H54 (cell line): Measurements from ENCODE around the gene PTPA.
"Not testable (repeated sequence)": the region's sequence is repeated elsewhere in the genome, so short reads cannot be mapped to it uniquely, and the experiment has no call there.

ENCODE experiments used
- DNase-seq: peaks from one replicate; pipeline ENCODE4 v3.0.0; 2011; ENCODE audit warnings: low spot score, mixed read lengths; ENCODE audit not compliant: insufficient read length
- FAIRE-seq: peaks from 3 replicates; lab custom pipeline; 2011; peaks lifted over from hg19 to GRCh38; lab: Jason Lieb, UNC
- POLR2A ChIP-seq: IDR thresholded peaks from 2 replicates; pipeline ENCODE4 v1.6.1; 2011; ENCODE audit warnings: low read depth, mild to moderate bottlenecking, low read length

The PTPA gene

DNA sequence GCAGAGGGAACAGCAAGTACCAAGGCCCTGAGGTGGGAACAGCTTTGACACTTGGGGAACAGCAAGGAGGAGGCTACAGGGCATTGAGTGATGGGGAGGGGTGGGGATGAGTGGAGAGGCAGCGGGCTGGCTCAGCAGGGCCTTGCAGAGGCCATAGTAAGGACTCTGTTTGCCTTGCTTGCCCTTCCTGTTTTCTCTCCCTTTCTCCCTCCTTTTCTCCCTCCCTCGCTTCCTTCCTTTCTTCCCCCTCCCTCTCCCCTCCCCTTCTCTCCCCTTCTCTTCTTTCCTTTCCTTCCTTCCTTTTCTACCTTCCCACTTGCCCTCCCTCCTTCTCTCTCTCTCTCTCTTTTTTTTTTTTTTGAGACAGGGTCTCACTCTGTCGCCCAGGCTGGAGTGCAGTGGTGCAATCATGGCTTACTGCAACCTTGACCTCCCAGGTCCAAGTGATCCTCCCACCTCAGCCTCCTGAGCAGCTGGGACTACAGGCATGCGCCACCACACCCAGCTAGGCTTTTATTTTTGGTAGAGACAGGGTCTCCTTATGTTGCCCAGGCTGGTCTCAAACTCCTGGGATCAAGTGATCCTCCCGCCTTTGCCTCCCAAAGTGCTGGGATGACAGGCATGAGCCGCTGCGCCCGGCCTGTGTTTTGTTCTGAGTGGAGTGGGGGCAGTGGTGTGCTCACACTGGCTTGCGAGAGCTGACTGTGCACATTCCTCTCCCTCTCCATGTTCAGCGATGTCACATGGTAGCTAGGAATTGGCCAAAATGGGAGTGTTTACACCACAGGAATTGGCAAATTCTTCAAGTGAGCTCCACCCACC lies 49.7 kb downstream of the PTPA start:
- DNase-seq (no peak), FAIRE-seq (no peak)

GRCh38 chr9:129161534-129161837 lies 50.3 kb downstream of the PTPA start:
- no peak for TF ChIP-seq POLR2A
- FAIRE-seq: no peak
- DNase-seq: no peak

More for the DNA sequence above, 49.7 kb downstream of the PTPA start:
- no peak for TF ChIP-seq POLR2A

DNA sequence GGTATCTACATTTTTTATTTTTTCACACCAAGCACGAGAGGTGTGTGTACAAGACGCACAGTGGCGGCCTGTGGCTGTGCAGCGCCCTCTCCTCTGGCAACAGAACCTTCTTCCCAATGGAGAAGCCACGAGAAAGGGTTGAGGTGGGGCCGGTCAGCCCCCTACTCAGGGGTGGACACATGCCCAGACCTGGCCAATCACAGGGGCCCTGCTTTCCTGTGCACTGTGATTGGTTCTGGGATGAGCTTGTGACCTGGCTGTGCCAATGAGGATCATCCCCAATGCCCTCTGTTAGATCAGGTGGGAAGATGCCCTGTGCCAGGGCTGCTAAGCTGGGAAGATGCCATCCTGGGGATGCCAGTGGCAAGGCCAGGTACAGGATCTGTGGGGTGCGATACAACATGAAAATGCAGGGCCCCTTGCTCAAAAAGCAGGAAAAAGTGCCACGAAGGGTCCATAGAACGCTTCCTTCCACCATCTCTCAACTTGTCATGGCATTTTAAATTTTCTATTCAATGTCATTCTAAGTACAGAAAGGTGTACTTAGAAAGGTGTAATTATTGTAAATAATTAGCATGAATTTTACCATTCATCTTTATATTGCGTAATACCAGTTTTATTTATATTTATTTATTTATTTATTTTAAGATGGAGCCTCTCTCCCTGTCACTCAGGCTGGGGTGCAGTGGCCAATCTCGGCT lies 51.4 kb downstream of the PTPA start:
- DNase-seq (no peak), FAIRE-seq (no peak)
- TF ChIP-seq POLR2A: no peak

- DNase-seq: not testable (repeated sequence)
Observed at GRCh38 chr9:129163198-129163670, 52.0 kb downstream of the PTPA start.

GRCh38 chr9:129163753-129164152 lies 52.5 kb downstream of the PTPA start:
- DNase-seq (no peak), FAIRE-seq (no peak)
- no peak for TF ChIP-seq POLR2A

More at GRCh38 chr9:129163198-129163670, 52.0 kb downstream of the PTPA start:
- not testable (repeated sequence) for FAIRE-seq

DNA sequence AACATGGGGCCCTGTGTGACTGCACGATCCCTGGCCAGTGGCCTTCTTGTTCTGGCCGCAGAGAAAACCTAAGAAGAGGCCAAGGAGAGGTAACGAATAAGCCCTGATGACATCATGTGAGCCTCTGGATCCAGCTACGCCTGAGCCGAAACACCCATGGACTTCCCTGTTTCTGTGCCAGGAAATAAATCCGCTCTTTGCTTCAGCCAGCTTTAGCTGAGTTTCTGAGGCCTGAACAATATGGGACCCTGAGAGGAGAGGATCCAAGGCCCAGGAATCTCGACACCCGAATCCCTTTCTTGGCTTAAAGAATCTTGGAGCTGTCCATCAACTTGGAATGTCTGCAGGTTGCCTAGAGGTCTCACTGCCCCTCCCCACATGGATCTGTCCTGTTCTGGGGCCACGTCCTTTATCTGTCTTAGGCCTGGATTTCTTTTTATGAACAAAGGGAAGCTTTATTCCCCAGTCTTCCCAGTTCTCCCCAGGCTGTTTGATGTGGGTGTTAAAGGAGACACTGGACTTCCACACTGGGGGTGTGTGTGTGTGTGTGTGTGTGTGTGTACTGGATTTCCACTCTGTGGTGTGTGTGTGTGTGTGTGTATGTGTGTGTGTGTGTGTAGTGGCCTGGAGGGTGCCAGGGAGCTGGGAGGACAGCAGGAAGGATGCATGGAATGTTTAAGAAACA lies 53.2 kb downstream of the PTPA start:
- TF ChIP-seq POLR2A: no peak
- DNase-seq (no peak), FAIRE-seq (no peak)

- no peak for DNase-seq
- FAIRE-seq: no peak
- TF ChIP-seq POLR2A: no peak
Observed at GRCh38 chr9:129165198-129165597, 54.0 kb downstream of the PTPA start.

GRCh38 chr9:129166623-129167557 lies 55.7 kb downstream of the PTPA start:
- FAIRE-seq (no peak), DNase-seq (peak; percentile 76)
- TF ChIP-seq POLR2A: no peak

- DNase-seq (no peak), FAIRE-seq (no peak)
- no peak for TF ChIP-seq POLR2A
Observed at GRCh38 chr9:129170229-129170628, 59.0 kb downstream of the PTPA start.

DNA sequence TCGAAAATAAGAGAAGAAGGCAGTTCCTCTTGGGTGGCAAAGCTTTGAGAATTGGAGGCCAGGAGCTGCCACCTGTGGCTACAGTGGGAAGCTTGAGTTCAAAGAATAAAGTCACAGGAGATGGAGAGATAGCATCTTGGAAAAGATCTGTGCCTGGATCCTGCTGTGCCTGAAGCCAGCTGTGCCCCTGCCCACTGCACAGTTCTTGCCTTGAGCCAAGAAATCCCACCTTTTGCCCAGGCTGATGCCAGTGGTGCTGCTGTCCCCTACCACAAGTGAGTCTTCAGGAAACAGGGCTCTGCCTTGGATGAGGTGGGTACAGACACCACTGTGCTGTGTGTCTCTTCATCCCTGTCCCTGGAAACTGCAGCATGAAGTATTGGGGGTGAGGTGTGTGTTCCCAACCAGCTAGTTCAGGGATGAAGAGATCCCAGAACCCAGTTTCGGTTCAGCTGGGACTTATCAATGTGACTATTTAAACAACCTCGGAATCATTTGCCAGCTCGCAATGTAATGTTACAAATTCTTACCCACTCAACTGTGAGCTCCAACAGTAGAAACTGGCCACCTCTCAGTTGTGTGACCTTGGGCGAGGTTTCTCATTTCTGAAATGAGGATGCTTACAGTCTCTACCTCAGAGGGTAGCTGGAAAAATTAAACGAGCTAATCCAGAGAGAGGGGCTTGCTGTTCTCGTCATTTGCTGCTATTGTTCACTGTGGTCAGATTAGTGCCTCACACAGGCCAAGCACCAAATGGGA lies 61.0 kb downstream of the PTPA start:
- no peak for TF ChIP-seq POLR2A
- DNase-seq: no peak
- FAIRE-seq: no peak

GRCh38 chr9:129172816-129173215 lies 61.6 kb downstream of the PTPA start:
- FAIRE-seq (no peak), DNase-seq (no peak)
- no peak for TF ChIP-seq POLR2A

DNA sequence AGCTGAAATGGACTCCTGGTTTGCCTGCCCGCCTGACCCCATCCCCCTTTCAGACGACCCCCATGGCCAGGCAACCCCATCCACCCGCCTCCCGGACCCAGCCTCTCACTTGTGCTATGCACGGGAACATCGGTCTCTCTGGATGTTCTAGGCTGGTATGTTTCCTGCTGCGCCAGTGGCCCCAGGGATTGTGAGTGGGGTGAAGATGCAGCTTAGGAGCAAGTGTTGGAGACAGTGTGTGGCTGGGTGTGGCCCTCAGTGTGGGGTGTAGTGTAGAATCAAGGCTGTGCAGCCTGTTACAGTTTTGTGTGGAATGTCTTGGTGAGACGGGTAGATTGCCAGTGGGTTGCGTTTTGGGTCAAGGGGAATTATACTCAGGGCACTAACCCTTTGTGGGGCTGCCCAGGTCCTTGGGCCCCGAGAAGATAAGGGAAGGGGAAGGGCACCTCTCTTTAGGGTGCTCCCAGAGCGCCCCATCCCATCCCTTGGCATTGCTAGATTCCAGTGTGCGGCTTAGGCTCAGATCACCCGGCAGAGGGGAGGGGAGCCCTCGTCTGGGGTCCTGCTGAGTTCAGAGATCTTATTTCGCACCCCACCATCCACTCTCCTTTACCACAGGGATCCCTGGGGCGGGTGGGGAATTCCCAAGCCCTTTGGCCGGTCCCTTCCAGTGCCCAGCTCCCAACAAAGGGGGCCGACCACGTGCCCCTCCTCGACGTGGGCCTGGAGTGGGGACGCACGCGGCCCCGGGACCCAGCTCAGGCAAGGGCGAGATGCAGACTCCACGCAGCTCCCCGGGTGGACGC lies 62.3 kb downstream of the PTPA start:
- FAIRE-seq (no peak), DNase-seq (no peak)
- TF ChIP-seq POLR2A: no peak
